Measurements from ENCODE around the gene GOLIM4.
"Not testable (repeated sequence)": the region's sequence is repeated elsewhere in the genome, so short reads cannot be mapped to it uniquely, and the experiment has no call there.

The GOLIM4 gene

DNA sequence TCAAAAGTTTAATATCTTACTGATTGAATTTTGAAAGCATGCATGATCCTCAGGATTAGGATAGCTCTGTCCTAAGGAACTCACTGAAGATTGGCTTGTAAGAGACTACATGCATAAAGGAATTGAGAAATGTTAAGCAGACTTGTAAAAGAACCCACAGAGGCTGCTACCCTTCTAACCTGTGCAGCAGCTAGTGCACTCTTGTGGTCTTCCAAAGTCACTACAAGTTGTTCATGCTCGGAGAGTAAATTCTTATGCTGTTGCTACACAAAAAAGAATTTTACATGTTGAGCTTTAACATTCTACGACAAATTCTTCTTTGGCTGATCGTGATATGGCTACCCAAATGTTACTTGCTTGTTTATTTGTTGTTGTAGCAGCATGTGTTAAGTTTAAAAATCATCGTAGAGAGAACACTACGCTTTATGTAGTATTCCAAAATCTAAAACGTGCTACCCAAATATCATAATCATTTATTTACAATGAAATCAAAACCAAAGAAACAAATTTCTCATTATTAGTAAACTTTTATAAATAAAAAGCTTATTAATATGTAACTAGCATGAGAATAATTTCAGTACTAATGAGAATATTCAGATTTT lies 55.0 kb downstream of the GOLIM4 start:
- no peak for DNase-seq

- DNase-seq, result no peak
These were observed 58.7 kb downstream of the GOLIM4 start for GRCh38 chr3:168037020-168037419.

GRCh38 chr3:168036619-168037018 lies 59.1 kb downstream of the GOLIM4 start:
- DNase-seq, result no peak

DNA sequence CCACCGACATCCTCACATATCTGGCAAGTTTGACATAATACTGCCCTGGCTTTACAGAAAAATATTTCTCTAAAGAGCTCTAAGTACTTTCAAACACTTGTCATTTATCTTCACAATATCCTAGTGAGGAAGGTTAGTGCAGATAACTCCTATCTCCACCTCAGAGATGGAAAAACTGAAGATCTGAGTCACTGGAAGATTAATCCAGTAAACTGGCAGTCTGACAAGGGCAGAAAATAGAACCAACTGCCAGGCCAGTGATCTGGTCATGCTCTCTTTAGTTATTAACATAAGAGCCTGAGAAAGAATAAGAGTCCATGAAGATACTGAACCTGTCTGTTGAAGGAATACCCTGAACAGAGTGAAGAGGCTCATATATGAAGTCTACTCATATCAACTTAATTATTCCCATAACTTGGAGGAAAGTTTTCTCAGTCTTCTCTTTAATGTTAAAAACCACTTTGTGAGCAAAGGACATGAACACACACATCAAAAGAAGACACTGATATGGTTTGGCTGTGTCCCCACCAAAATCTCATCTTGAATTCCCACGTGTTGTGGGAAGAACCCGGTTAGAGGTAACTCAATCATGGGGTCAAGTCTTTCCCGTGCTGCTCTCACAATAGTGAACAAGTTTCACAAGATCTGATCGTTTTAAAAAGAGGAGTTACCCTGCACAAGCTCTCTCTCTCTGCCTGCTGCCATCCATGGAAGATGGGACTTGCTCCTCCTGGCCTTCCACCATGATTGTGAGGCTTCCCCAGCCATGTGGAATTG lies 61.4 kb downstream of the GOLIM4 start:
- DNase-seq, result no peak

- DNase-seq, result no peak
These were observed 65.1 kb downstream of the GOLIM4 start for GRCh38 chr3:168030577-168030976.

GRCh38 chr3:168029705-168030104 lies 66.0 kb downstream of the GOLIM4 start:
- no peak for DNase-seq

GRCh38 chr3:168028086-168028485 lies 67.6 kb downstream of the GOLIM4 start:
- DNase-seq, result no peak

DNA sequence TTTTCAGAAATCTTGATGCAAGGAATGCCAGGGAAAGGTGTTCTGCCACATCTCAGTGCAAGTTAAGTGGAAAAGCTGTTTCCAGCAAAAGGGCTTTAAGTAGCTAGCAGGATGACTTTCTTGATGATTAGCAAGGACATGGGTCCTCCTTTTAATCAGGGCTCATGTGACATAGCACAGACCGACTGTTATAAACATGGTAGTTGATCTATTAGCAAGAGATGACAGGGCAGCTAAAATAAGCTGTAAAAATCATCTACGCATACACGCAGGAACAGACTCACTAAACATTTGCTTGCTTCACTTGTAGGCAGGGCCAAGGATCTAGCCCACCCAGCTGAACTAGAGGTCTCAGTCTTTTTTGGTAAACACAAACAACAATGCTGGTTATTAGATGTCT lies 69.0 kb downstream of the GOLIM4 start:
- DNase-seq, result no peak

DNA sequence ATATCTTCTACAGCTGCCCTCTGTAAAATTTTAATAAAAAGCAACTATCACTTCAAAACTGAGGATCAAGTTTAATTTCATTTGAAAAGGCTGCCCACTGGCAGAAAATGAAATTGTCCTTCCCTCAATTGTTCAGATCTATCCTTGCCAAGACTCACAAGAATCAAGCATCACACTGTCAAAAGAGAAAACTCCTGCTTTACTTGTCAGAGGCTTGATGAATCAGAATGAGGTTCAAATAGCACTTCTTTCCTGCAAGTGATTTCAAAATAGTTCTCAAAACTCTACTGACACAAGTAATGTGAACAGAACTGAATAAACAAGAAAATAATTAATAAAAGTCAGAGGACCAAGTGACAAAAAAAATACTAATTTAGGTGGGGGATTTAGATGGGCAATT lies 70.6 kb downstream of the GOLIM4 start:
- no peak for DNase-seq

- DNase-seq, result peak; percentile 23
These were observed 71.2 kb downstream of the GOLIM4 start for GRCh38 chr3:168024537-168024941.

GRCh38 chr3:168021737-168022450 lies 73.8 kb downstream of the GOLIM4 start:
- DNase-seq, result no peak

- not testable (repeated sequence) for DNase-seq
These were observed 84.4 kb downstream of the GOLIM4 start for GRCh38 chr3:168011280-168011679.

- no peak for DNase-seq
These were observed 89.1 kb downstream of the GOLIM4 start for GRCh38 chr3:168006584-168006983.

- no peak for DNase-seq
These were observed 91.8 kb downstream of the GOLIM4 start for GRCh38 chr3:168003911-168004310.

DNA sequence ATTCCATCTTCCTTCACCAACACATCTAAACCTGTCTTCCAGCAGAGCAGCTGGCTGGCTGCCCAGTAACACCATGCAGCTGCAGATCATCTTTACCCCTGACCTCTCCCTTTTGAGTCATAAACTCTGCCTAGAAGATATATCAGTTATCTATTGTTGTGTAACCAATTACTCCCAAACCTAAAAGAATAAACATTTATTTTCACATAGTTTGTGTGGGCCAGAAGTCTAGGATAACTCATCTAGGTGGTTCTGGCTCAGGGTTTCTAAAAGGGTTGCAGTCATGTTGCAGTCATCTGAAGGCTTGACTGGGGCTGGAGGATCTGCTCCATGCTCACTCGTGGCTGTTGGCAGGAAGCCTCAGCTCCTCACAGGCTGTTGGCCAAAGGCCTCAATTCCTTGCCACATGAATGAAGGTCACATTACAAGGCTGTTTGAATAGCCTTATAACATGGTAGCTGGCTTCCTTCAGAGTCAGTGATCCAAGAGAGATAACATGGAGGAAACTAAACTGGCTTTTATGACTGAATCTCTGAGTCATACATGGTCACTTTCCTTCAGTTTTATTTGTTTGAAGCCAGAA lies 92.8 kb downstream of the GOLIM4 start:
- DNase-seq, result no peak

GRCh38 chr3:168001244-168001643 lies 94.5 kb downstream of the GOLIM4 start:
- no peak for DNase-seq

- DNase-seq, result no peak
These were observed 97.5 kb downstream of the GOLIM4 start for GRCh38 chr3:167998253-167998652.

DNA sequence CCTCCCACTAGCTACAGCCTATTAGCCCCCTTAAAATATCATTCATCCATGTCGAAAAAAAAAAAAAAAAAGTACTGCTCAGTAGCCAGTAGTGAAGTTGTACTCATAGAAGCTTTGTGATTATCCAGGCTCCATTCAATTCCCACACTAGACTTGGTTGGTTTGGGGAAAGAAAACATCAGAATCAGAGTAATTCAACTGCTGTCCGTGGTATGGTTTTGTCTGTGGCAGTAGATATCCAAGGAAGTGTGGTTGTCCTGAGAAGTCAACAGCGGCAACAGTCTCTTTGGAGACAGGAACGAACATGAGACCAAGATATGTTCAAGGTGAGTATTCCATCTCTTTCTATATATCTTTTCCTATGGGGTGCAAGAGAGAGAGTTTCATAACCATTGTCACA lies 99.2 kb downstream of the GOLIM4 start:
- DNase-seq, result no peak

DNA sequence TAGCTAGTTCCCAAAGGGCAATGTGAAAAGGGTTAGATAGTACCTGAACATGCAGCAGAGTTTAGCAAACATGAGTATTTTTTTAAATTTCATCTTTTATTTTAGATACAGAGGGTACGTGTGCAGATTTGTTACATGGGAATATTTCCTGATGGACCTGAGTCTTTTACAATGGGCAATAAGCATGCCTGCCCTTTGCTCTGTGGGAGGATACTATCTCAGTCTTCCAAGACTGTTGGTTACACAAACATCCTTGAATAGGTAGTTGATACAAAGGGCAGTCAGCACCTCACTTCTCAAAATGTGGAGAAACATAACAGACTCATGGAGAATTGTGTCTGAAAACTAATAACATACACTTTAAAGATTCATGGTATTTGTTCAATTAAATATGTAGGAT lies 103.3 kb downstream of the GOLIM4 start:
- DNase-seq, result no peak

GRCh38 chr3:167991213-167991612 lies 104.5 kb downstream of the GOLIM4 start:
- DNase-seq, result no peak

- DNase-seq, result no peak
These were observed 105.7 kb downstream of the GOLIM4 start for GRCh38 chr3:167989999-167990398.

- no peak for DNase-seq
These were observed 106.7 kb downstream of the GOLIM4 start for GRCh38 chr3:167989066-167989465.

DNA sequence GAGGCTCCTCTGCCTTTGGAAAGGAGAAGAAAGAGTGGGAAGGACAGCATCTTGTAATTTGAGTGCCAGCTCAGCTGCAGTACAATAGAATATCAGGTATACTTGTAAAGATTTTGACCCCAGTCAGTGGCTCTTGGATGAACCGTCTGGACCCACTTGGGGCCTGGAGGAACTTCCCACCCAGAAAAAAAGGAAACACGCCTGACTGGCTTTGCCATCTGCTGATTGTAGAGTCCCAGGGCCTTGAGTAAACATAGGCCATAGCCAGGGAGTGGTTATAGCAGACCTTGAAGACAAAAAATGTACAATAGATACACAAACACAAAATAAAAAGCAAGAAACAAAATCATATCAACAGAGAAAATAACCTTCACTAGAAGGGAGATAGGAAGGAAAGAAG lies 112.1 kb downstream of the GOLIM4 start:
- DNase-seq, result no peak

GRCh38 chr3:167978486-167978885 lies 117.2 kb downstream of the GOLIM4 start:
- no peak for DNase-seq
